ENCODE results near the gene LRRC51. TPM values are rescaled to one million over a fixed set of nuclear protein-coding genes. Genes with fewer than 3 reads are reported as not detected.

LRRC51 gene
- total and polyA plus RNA-seq, 2 of the 8 experiments (the other 6 are each of a cell fraction or from before 2014, with no cell fraction given): 7.7 to 7.9 TPM

DNA sequence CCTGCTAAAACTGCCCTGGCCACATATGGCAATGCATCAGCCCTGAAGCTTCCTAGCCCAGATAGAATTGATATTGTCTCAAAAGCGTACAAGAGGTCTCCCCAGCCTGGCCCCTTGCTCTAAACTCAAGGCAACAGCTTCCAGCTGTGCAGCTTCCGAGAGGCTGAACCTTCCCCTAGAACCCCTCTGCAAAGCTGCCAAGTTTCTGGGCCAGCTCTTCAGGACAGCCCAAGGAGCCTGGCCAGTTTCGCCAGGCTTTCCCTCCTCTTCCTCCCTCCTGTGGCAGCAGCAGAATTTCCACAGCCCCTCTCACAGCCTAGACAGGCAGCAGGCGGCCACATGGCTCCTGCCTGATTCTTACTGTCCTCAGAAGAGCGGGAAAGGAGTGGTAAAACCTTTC lies 34.8 kb upstream of the LRRC51 start:
- H3K4me2 ChIP-seq (ENCODE audit: insufficient read depth in 1 of 2, low read depth in 2 of 2, low read length in 2 of 2): no peak overlapping the region
- no peak overlapping the region for H2BK12ac ChIP-seq (ENCODE audit: low read depth, low read length)
- H2AK5ac ChIP-seq (ENCODE audit: low read depth, low read length): no peak overlapping the region
- no peak overlapping the region for H3K4ac ChIP-seq (replicated peaks; ENCODE audit: insufficient read length, low read depth, low read length)
- peaks cover 4% of the 10 kb centered on the region for H3K79me1 ChIP-seq (ENCODE audit: low read depth, low read length)
- no peak overlapping the region for H2BK120ac ChIP-seq (replicated peaks; ENCODE audit: low read depth, low read length)
- H2BK15ac ChIP-seq (ENCODE audit: low read length): no peak overlapping the region
- no peak overlapping the region for H3K14ac ChIP-seq (ENCODE audit: insufficient read length)
- H3K18ac ChIP-seq (ENCODE audit: extremely low read depth, low read length): no peak overlapping the region
- ChIA-PET CTCF (ENCODE audit: partially characterized antibody) (interaction anchor here (1.1 to 3.2 kb wide), 4 partner anchors 10 to 45 kb away, joined by 4 to 18 read pairs (median 7); no protein-coding TSS in a partner anchor), POLR2A (ENCODE audit: partially characterized antibody) (interaction anchor here (0.5 to 1.5 kb wide), 3 partner anchors 13 to 44 kb away, joined by 3 to 6 read pairs (median 3); no protein-coding TSS in a partner anchor)
- H3K9ac ChIP-seq (replicated peaks in 1 of 4; ENCODE audit: extremely low read depth in 1 of 4, low read depth in 3 of 4, low read length in 3 of 4): no peak overlapping the region
- H4K5ac ChIP-seq (ENCODE audit: insufficient read length, low read depth, low read length): no peak overlapping the region
- H4K8ac ChIP-seq (ENCODE audit: extremely low read depth, insufficient read depth, low read length): peak overlapping the region; percentile 91
- WGBS, 2 experiments (ENCODE audit: extremely low coverage in 1 of 2, insufficient coverage in 1 of 2, insufficient read length in 1 of 2, insufficient replicate concordance in 2 of 2, low coverage in 1 of 2, low lambda C conversion rate in 2 of 2, missing lambda C conversion rate in 1 of 2): 82% methylated on average over 5 of the region's 5 CpGs; no CpG with 5 or more reads in 1 of the 2 experiments
- FAIRE-seq (no peak), DNase-seq (ENCODE audit: low read depth in 1 of 2, low spot score in 2 of 2) (no peak)
- H4K91ac ChIP-seq (replicated peaks; ENCODE audit: insufficient read length, low read length): no peak overlapping the region
- no peak overlapping the region for H2AFZ ChIP-seq (ENCODE audit: low read length)
- peaks cover 5% of the 10 kb centered on the region; the same call in 1 of the 2 replicates for H3K23me2 ChIP-seq (ENCODE audit: low read depth, low read length)
- peaks cover 3 to 16% (median 14%) of the 10 kb centered on the region in 4 experiments for H3K4me1 ChIP-seq (replicated peaks in 1 of 4; ENCODE audit: control insufficient read depth in 3 of 4, insufficient read depth in 4 of 4, low read length in 3 of 4)
- H3K9me3 ChIP-seq (ENCODE audit: insufficient read depth in 2 of 2, low read depth in 1 of 2, low read length in 1 of 2): no peaks in the 10 kb centered on the region
- H3K27me3 ChIP-seq (replicated peaks in 1 of 4; ENCODE audit: control insufficient read depth in 3 of 4, extremely low read depth in 1 of 4, insufficient read depth in 3 of 4, low read length in 3 of 4): no peaks in the 10 kb centered on the region
- H3K4me3 ChIP-seq (ENCODE audit: extremely low read depth in 1 of 4, insufficient read depth in 2 of 4, low read depth in 3 of 4, low read length in 4 of 4): no peak overlapping the region
- peaks cover 0 to 59% of the 10 kb centered on the region in 2 experiments; a peak in 2 of 4 replicates for H3K79me2 ChIP-seq (ENCODE audit: control insufficient read depth in 1 of 2, insufficient read depth in 2 of 2, low read length in 2 of 2)
- H2BK20ac ChIP-seq (ENCODE audit: low read length): no peak overlapping the region
- H2BK5ac ChIP-seq (ENCODE audit: low read depth, low read length): no peak overlapping the region
- no peaks in the 10 kb centered on the region; a peak in 1 of 8 replicates for H3K36me3 ChIP-seq (ENCODE audit: control insufficient read depth in 2 of 4, insufficient read depth in 4 of 4, low read length in 3 of 4)
- peaks cover 0 to 5% of the 10 kb centered on the region in 2 experiments for H4K20me1 ChIP-seq (replicated peaks in 1 of 2; ENCODE audit: control insufficient read depth in 1 of 2, insufficient read depth in 2 of 2, low read length in 2 of 2)
- H3K23ac ChIP-seq (ENCODE audit: insufficient read length): no peak overlapping the region
- H3K56ac ChIP-seq (replicated peaks; ENCODE audit: insufficient read length, low read depth, low read length): no peak overlapping the region
- no peak overlapping the region for H3K27ac ChIP-seq (ENCODE audit: low read depth, low read length)
- TF ChIP-seq, protein P1, sequence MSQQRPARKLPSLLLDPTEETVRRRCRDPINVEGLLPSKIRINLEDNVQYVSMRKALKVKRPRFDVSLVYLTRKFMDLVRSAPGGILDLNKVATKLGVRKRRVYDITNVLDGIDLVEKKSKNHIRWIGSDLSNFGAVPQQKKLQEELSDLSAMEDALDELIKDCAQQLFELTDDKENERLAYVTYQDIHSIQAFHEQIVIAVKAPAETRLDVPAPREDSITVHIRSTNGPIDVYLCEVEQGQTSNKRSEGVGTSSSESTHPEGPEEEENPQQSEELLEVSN (IDR thresholded peaks at IDR 0.05): peak; percentile 52; the same call in 1 of the 2 replicates
- no peak for TF ChIP-seq YY1 (IDR thresholded peaks at IDR 0.05; ENCODE audit: low read depth, low read length)
- TF ChIP-seq, protein P2, sequence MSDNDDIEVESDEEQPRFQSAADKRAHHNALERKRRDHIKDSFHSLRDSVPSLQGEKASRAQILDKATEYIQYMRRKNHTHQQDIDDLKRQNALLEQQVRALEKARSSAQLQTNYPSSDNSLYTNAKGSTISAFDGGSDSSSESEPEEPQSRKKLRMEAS (IDR thresholded peaks at IDR 0.05): 0 out of 2 replicates have a peak, but pooled peaks have one; percentile 29
- TF ChIP-seq GABPA (IDR thresholded peaks at IDR 0.05; ENCODE audit: borderline replicate concordance, insufficient read depth, low read length): no peak
- TF ChIP-seq EGR1 (IDR thresholded peaks at IDR 0.05; ENCODE audit: borderline replicate concordance, low read depth, low read length): no peak
